Neural cell (in vitro differentiated cells): ENCODE measurements around the gene P4HTM.

Experiments
- EP300 ChIP-seq: fragments of 450-650 bp; conservative IDR thresholded peaks from 2 replicates; pipeline ENCODE4 v1.6.1; 2014; ENCODE audit warnings: antibody characterized with exemption, mild to moderate bottlenecking, moderate library complexity; ENCODE audit not compliant: poor library complexity, severe bottlenecking
- EZH2 ChIP-seq: fragments of 200-600, 300-800 bp; shearing (Covaris generic), sonication (generic); IDR thresholded peaks from 2 replicates; pipeline ENCODE4 v1.6.1; 2014; ENCODE audit warnings: antibody characterized with exemption, low read length, borderline replicate concordance, mild to moderate bottlenecking; ENCODE audit not compliant: insufficient read depth, poor library complexity, severe bottlenecking
- POLR2AphosphoS5 ChIP-seq: IDR thresholded peaks from 2 replicates; pipeline ENCODE4 v1.6.1; 2012
- TAF1 ChIP-seq: IDR thresholded peaks from 2 replicates; pipeline ENCODE4 v1.6.1; 2012; ENCODE audit warnings: low read depth
- TF ChIP-seq, protein P1 (sequence below): fragments of 450-650 bp; IDR thresholded peaks from 2 replicates; pipeline ENCODE4 v1.5.1; 2014; ENCODE audit warnings: antibody characterized with exemption, mild to moderate bottlenecking, moderate library complexity; ENCODE audit not compliant: poor library complexity, severe bottlenecking

GRCh38 chr3:49029563-49029884, 39.5 kb downstream of the P4HTM start:
- TF ChIP-seq, protein P1, sequence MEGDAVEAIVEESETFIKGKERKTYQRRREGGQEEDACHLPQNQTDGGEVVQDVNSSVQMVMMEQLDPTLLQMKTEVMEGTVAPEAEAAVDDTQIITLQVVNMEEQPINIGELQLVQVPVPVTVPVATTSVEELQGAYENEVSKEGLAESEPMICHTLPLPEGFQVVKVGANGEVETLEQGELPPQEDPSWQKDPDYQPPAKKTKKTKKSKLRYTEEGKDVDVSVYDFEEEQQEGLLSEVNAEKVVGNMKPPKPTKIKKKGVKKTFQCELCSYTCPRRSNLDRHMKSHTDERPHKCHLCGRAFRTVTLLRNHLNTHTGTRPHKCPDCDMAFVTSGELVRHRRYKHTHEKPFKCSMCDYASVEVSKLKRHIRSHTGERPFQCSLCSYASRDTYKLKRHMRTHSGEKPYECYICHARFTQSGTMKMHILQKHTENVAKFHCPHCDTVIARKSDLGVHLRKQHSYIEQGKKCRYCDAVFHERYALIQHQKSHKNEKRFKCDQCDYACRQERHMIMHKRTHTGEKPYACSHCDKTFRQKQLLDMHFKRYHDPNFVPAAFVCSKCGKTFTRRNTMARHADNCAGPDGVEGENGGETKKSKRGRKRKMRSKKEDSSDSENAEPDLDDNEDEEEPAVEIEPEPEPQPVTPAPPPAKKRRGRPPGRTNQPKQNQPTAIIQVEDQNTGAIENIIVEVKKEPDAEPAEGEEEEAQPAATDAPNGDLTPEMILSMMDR: no peak
- TF ChIP-seq EP300 (no peak), POLR2AphosphoS5 (peak; percentile 6), TAF1 (no peak), EZH2 (no peak)
